Upper lobe of left lung (tissue), 6 donors: ENCODE measurements around the gene MYH9. TPM values are rescaled to one million over a fixed set of nuclear protein-coding genes. Genes with fewer than 3 reads are reported as not detected.
A peak's percentile ranks its signal among the peaks of the same experiment; 100 is the strongest.
"Not testable (repeated sequence)": the region's sequence is repeated elsewhere in the genome, so short reads cannot be mapped to it uniquely, and the experiment has no call there.

Source experiments
- ATAC-seq, 2 donors: fragments of 200-7000 bp; cut with Tn5 transposase; one replicate each; pipeline ENCODE4 v1.9.1; 2022; ENCODE audit warnings: mild to moderate bottlenecking in 2 of 2, moderate library complexity in 2 of 2; ENCODE audit not compliant: low FRiP score in 2 of 2
- DNase-seq, 2 donors: peaks; one replicate each; pipeline ENCODE4 v3.0.0-alpha.2; 2019 to 2020
- H3K27ac ChIP-seq, 4 donors: fragments of 200-600 bp; sonication (generic); one replicate each; pipeline ENCODE4 v1.5.1; 2016 to 2019
- H3K27me3 ChIP-seq, 4 donors: fragments of 200-600 bp; sonication (generic); one replicate each; pipeline ENCODE4 v1.5.1; 2017 to 2019
- H3K36me3 ChIP-seq, 4 donors: fragments of 200-600 bp; sonication (generic); one replicate each; pipeline ENCODE4 v1.5.1; 2016 to 2019
- H3K4me1 ChIP-seq, 4 donors: fragments of 200-600 bp; sonication (generic); one replicate each; pipeline ENCODE4 v1.5.1; 2018 to 2019
- H3K4me3 ChIP-seq, 4 donors: fragments of 200-600 bp; sonication (generic); one replicate each; pipeline ENCODE4 v1.5.1; 2017 to 2019; ENCODE audit warnings: mild to moderate bottlenecking in 2 of 4, moderate library complexity in 1 of 4
- H3K9me3 ChIP-seq, 4 donors: fragments of 200-600 bp; sonication (generic); one replicate each; pipeline ENCODE4 v1.5.1; 2018 to 2019
- EP300 ChIP-seq, 4 donors: sonication (generic); formaldehyde crosslinking; IDR thresholded peaks; one replicate each; pipeline ENCODE4 v1.5.1; 2017; ENCODE audit warnings: antibody characterized with exemption in 4 of 4, control low read depth in 2 of 4
- POLR2A ChIP-seq, 4 donors: fragments of 450-650 bp; IDR thresholded peaks; one replicate each; pipeline ENCODE4 v1.5.1; 2016 to 2017; ENCODE audit warnings: antibody characterized with exemption in 4 of 4, mild to moderate bottlenecking in 2 of 4
- POLR2AphosphoS5 ChIP-seq, 2 donors: sonication (generic); formaldehyde crosslinking; IDR thresholded peaks; one replicate each; pipeline ENCODE4 v1.5.1; 2017; ENCODE audit warnings: antibody characterized with exemption in 2 of 2
- WGBS, 2 donors: methylation state at CpG; one replicate each; pipeline ENCODE4 v1.1.5; 2017 to 2018; 5-methylcytosine and 5-hydroxymethylcytosine counted together
- total RNA-seq, 6 donors: library from RNA; depleted of rRNA in 4 of 6; stranded (reverse); fragments of >200 nt in 4 of 6; gene quantifications; one replicate each; pipeline versions ENCODE4 v1.1.0 to v1.2.1, GENCODE V29; 2016 to 2021
- TF ChIP-seq, protein P1 (sequence below), 6 experiments: fragments of 450-650 bp in 4 of 6; fragments of 200-600 bp in 2 of 6; sonication (generic) in 2 of 6; IDR thresholded peaks; one replicate each; pipeline ENCODE4 v1.5.1; 2016 to 2019; ENCODE audit warnings: antibody characterized with exemption in 6 of 6
- donor health status: DM: no; HTN: no; CAD: no; lungs with moderate emphysema.
- donor health status: DM: no; HTN: yes; CAD: no; lungs with severe emphysema.

MYH9 gene
- total RNA-seq, 6 donors from 2014 or later, result 486 to 925 (median 599) TPM

DNA sequence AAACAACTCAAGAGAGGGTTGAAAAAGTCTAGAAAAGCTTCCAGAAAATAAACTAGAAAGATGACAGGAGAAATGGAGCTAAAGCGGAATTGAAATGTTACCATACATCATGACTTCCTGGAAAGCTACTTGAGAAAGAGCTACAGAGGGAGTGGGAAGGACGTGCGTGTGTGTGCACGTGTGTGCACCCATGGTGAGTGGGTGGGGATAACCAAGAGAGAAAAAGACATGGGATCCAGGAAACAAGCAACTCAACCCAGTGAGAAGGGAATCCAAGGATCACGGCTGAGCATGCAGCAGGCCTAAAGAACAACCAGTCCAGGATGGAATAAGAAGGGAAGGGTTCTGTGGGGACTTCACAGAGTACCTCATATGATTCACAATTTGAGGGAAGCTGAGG, 113.2 kb downstream of the MYH9 start:
- no peak overlapping the region for H3K4me3 ChIP-seq
- no peaks in the 10 kb centered on the region for H3K9me3 ChIP-seq
- H3K36me3 ChIP-seq, result peaks cover 0 to 7% (median 0%) of the 10 kb centered on the region in 4 donors
- 66 to 69% methylated on average over 5 of the region's 5 CpGs for WGBS, 2 donors
- DNase-seq, result no peak
- no peak overlapping the region for H3K27ac ChIP-seq
- TF ChIP-seq POLR2A (IDR thresholded peaks at IDR 0.05), result no peak
- TF ChIP-seq, protein P1, sequence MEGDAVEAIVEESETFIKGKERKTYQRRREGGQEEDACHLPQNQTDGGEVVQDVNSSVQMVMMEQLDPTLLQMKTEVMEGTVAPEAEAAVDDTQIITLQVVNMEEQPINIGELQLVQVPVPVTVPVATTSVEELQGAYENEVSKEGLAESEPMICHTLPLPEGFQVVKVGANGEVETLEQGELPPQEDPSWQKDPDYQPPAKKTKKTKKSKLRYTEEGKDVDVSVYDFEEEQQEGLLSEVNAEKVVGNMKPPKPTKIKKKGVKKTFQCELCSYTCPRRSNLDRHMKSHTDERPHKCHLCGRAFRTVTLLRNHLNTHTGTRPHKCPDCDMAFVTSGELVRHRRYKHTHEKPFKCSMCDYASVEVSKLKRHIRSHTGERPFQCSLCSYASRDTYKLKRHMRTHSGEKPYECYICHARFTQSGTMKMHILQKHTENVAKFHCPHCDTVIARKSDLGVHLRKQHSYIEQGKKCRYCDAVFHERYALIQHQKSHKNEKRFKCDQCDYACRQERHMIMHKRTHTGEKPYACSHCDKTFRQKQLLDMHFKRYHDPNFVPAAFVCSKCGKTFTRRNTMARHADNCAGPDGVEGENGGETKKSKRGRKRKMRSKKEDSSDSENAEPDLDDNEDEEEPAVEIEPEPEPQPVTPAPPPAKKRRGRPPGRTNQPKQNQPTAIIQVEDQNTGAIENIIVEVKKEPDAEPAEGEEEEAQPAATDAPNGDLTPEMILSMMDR (IDR thresholded peaks at IDR 0.05), result no peak
- peak in 1 of 2 donors; percentile 13 for TF ChIP-seq POLR2AphosphoS5 (IDR thresholded peaks at IDR 0.05)
- peak in 1 of 4 donors; percentile 16 for TF ChIP-seq EP300 (IDR thresholded peaks at IDR 0.05)
- ATAC-seq, result peak in 1 of 2 donors; percentile 23
- H3K27me3 ChIP-seq, result no peaks in the 10 kb centered on the region
- peaks cover 6 to 15% (median 12%) of the 10 kb centered on the region in 4 donors for H3K4me1 ChIP-seq

DNA sequence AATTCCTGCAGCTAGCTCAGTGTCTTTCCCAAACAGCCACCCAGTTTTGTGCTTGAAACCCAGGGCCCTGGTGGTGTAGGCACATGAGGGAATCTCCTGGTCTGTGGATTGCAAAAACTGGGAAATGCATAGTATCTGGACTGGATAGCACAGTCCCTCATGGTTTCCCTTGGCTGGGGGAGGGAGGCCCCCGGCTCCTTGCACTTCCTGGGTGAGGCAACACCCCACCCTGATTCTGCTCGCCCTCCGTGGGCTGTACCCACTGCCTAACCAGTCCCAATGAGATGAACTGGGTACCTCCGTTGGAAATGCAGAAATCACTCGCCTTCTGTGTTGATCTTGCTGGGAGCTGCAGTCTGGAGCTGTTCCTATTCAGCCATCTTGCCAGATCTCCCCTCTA, 115.8 kb downstream of the MYH9 start:
- not testable (repeated sequence) for H3K4me1 ChIP-seq, H3K9me3 ChIP-seq, ATAC-seq, H3K27me3 ChIP-seq, H3K4me3 ChIP-seq, H3K27ac ChIP-seq, H3K36me3 ChIP-seq, DNase-seq
- 81 to 86% methylated on average over 5 of the region's 5 CpGs for WGBS, 2 donors

DNA sequence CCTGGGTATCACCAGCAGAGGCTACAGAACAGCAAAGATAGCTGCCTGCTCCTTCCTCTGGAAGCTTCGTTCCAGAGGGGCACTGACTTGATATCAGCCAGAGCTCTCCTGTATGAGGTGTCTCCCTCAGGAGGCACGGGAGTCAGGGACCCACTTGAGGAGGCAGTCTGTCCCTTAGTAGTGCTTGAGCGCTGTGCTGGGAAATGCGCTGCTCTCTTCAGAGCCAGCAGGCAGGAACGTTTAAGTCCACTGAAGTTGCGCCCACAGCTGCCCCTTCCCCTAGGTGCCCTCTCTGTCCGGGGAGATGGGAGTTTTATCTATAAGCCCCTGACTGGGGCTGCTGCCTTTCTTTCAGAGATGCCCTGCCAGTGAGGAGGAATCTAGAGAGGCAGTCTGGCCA, 116.5 kb downstream of the MYH9 start:
- H3K36me3 ChIP-seq, H3K4me3 ChIP-seq, H3K9me3 ChIP-seq, H3K27ac ChIP-seq, ATAC-seq, H3K27me3 ChIP-seq, H3K4me1 ChIP-seq, DNase-seq: not testable (repeated sequence)
- 53% methylated on average over 7 of the region's 7 CpGs; no CpG with 5 or more reads in 1 of the 2 donors for WGBS, 2 donors

DNA sequence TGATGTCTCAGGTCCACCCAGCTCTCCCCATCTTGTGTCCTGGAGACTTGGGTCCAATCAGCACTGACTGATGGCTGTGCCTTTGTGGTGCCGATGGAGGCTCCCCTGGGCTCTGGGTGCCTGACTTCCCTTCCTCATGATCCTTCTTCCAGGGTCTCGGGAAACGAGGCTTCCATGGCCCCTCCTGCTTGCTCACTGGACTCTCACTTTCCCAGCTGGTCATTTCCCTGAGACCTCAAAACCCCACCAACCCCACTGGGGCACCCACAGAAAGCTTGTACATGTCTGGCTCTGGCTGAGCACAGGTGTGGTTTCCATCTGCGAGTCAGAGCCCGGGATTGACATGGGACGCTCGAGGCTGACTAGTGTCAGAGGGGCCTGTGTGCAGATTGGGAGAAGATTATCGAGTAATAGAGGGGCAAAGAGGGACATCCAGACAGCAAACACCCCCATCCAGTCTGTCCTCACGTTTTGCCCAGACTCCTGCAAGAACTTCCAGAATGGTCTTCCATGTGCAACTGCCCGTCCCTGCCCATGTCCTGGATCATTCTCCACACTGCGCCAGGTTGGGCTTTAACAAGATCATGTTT, 119.8 kb downstream of the MYH9 start:
- no peaks in the 10 kb centered on the region for H3K27me3 ChIP-seq
- H3K4me3 ChIP-seq, result no peak overlapping the region
- TF ChIP-seq POLR2AphosphoS5 (IDR thresholded peaks at IDR 0.05) (no peak), POLR2A (IDR thresholded peaks at IDR 0.05) (no peak), EP300 (IDR thresholded peaks at IDR 0.05) (no peak)
- TF ChIP-seq, protein P1 (IDR thresholded peaks at IDR 0.05), result no peak
- no peaks in the 10 kb centered on the region for H3K4me1 ChIP-seq
- DNase-seq (no peak), ATAC-seq (no peak)
- no peaks in the 10 kb centered on the region for H3K9me3 ChIP-seq
- H3K27ac ChIP-seq, result no peak overlapping the region
- WGBS, 2 donors, result 93 to 94% methylated on average over 10 to 11 of the region's 11 CpGs
- peaks cover 8 to 41% (median 24%) of the 10 kb centered on the region in 4 donors for H3K36me3 ChIP-seq

DNA sequence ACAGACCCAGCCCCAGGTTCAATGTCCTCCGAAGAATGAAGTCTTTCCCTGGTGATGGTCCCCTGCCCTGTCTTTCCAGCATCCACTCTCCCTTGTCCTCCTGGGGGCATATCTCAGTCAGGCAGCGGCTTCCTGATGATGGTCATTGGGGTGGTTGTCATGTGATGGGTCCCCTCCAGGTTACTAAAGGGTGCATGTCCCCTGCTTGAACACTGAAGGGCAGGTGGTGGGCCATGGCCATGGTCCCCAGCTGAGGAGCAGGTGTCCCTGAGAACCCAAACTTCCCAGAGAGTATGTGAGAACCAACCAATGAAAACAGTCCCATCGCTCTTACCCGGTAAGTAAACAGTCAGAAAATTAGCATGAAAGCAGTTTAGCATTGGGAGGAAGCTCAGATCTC, 120.7 kb downstream of the MYH9 start:
- 91 to 97% methylated on average over 4 of the region's 4 CpGs for WGBS, 2 donors
- Histone ChIP-seq H3K27me3 (no peaks in the 10 kb centered on the region), H3K4me3 (no peak overlapping the region), H3K4me1 (no peaks in the 10 kb centered on the region), H3K36me3 (peaks cover 8 to 51% (median 29%) of the 10 kb centered on the region in 4 donors), H3K27ac (no peak overlapping the region), H3K9me3 (no peaks in the 10 kb centered on the region)
- ATAC-seq (no peak), DNase-seq (no peak)
- TF ChIP-seq, protein P1 (IDR thresholded peaks at IDR 0.05), result no peak
- TF ChIP-seq EP300 (IDR thresholded peaks at IDR 0.05) (no peak), POLR2AphosphoS5 (IDR thresholded peaks at IDR 0.05) (no peak), POLR2A (IDR thresholded peaks at IDR 0.05) (no peak)

DNA sequence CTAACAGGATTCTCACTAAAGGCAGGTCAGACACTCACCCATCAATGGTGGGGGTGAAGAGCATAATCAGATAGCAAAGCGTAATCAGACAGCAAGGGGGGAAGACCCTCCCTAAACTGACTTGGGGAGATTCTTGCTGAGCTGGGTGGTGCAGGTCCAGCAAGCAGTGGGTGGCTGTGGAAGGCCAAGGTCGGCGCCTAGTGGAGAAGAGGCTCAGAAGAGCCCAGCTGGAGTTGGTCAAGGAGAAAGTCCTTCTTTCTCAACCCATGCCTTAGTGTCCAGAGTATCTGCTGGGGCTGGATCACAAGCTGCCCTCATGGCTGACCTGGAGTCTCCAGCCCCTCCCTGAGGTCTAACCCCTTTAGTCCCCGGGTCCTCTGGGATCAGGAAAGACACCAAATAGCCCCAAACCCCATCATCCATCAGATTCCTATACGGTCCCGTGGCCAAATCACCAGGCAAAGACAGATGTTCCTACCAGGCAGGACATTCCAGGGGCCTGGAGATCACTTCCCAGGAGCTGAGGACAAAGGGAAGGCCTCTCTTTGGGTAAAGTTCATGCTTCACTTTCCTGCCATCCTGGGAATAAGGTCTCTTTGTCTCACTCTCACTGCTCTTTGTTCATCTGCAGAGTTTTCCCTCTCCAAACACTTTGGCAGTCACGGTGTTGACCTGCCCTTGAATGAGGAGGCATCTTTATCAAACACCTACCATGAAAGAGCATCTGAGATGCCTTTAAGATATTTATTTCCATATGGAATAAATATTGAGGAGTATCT, 123.7 kb downstream of the MYH9 start:
- WGBS, 2 donors, result 88 to 91% methylated on average over 7 of the region's 7 CpGs
- not testable (repeated sequence) for H3K27ac ChIP-seq, H3K9me3 ChIP-seq, H3K27me3 ChIP-seq, DNase-seq, H3K4me1 ChIP-seq, ATAC-seq, H3K4me3 ChIP-seq
- H3K36me3 ChIP-seq, result peaks cover 8 to 74% (median 34%) of the 10 kb centered on the region in 4 donors

DNA sequence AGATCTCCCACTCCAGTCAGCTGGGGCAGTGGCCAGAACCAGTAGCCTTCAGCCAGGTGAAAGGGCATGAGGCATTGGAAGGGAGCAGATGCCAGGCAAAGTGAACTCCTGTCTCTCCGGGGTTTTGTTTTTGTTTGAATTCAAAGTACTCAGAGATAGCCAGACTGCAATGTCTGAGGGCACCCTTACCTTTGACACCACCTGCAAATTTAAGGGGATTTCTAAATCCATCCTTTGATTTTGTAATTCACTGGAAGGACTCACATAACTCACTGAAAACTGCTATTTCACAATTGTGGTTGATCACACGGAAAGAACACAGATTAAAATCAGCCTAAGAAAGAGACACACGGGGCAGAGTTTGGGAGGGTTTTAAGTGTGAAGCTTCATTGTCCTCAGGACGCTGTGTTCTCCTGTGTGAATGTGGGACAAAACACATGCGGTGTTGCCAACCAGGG, 124.5 kb downstream of the MYH9 start:
- Histone ChIP-seq H3K4me1 (peaks cover 12 to 16% (median 14%) of the 10 kb centered on the region in 4 donors), H3K36me3 (peaks cover 8 to 74% (median 34%) of the 10 kb centered on the region in 4 donors)
- not testable (repeated sequence) for H3K4me3 ChIP-seq, H3K27me3 ChIP-seq, ATAC-seq, H3K27ac ChIP-seq, H3K9me3 ChIP-seq, DNase-seq
- 52 to 69% methylated on average over 5 of the region's 5 CpGs for WGBS, 2 donors

DNA sequence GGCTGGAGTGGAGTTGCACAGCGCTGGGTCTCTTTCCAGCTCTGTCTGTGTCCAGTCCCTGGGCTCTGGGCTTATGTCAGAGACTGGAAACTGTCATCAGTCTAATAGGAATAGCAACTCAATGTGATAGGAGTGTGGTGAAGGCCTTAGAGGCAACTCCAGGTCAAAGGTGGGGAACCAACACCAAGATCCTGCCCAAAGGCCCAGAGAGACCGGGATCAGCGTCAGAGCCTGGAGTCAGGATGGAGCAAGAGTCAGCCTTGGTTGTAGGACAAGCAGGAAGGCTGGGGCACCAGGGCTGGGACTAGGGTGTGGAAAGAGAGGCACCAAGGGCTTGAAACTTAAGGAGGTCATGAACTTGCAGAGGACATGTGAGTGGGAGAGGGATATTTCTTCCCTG, 125.5 kb downstream of the MYH9 start:
- Histone ChIP-seq H3K36me3 (peaks cover 8 to 82% (median 38%) of the 10 kb centered on the region in 4 donors), H3K4me1 (peaks cover 16 to 22% (median 18%) of the 10 kb centered on the region in 4 donors)
- ATAC-seq, DNase-seq, H3K4me3 ChIP-seq, H3K27me3 ChIP-seq, H3K9me3 ChIP-seq, H3K27ac ChIP-seq: not testable (repeated sequence)
- 87 to 97% methylated on average over 3 of the region's 3 CpGs for WGBS, 2 donors

DNA sequence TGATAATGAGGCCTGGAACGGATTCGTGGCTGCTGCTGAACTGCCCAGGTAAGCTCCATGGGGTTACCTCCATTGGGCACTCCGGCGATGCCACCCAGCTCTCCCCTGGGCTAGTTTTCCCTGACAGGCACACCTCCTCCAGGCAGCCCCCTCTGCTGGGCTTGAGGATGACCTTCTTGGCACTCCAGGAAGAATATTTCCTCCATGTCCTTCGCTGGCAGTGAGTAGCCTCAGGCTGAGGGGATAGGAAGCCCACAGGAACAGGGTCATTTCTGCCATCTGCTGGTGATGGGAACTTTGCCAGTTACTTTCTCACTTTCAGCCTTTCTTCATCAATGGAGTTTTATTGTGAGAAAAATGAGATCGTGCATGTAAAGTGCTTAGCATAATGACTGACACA, 126.1 kb downstream of the MYH9 start:
- not testable (repeated sequence) for H3K4me3 ChIP-seq, H3K27me3 ChIP-seq, DNase-seq, ATAC-seq, H3K9me3 ChIP-seq, H3K27ac ChIP-seq
- H3K4me1 ChIP-seq, result peaks cover 16 to 26% (median 21%) of the 10 kb centered on the region in 4 donors
- H3K36me3 ChIP-seq, result peaks cover 8 to 79% (median 38%) of the 10 kb centered on the region in 4 donors
- 80 to 100% methylated on average over 2 to 6 of the region's 6 CpGs for WGBS, 2 donors
